GM10248 (cell line): ENCODE measurements around the gene POLRMT.
A peak's percentile ranks its signal among the peaks of the same experiment; 100 is the strongest.
"Not testable (repeated sequence)": the region's sequence is repeated elsewhere in the genome, so short reads cannot be mapped to it uniquely, and the experiment has no call there.

Source experiments
- CTCF ChIA-PET: fragments of 300-600 bp; sonication (Branson Sonifier 250); formaldehyde crosslinking; extraction: SDS; loops from one replicate; lab custom pipeline; 2021; ENCODE audit warnings: antibody characterized with exemption; lab: Yijun Ruan, JAX
- POLR2A ChIA-PET: fragments of 350-650 bp; sonication (Branson Sonifier 250); formaldehyde crosslinking; extraction: SDS; loops from one replicate; lab custom pipeline; 2020; ENCODE audit warnings: antibody characterized with exemption; lab: Yijun Ruan, JAX
- DNase-seq: peaks from one replicate; pipeline ENCODE4 v3.0.0; 2012; ENCODE audit errors: extremely low spot score
- TF ChIP-seq, protein P1 (sequence below): IDR thresholded peaks from 2 replicates; pipeline ENCODE4 v1.5.1; 2012; ENCODE audit warnings: mild to moderate bottlenecking, low read depth; ENCODE audit errors: extremely low read depth, missing control alignments, control extremely low read depth

Gene POLRMT

GRCh38 chr19:634975-635652, 1.8 kb upstream of the POLRMT start:
- no peak for DNase-seq
- ChIA-PET POLR2A (no interaction called here), CTCF (no interaction called here)
- TF ChIP-seq, protein P1, sequence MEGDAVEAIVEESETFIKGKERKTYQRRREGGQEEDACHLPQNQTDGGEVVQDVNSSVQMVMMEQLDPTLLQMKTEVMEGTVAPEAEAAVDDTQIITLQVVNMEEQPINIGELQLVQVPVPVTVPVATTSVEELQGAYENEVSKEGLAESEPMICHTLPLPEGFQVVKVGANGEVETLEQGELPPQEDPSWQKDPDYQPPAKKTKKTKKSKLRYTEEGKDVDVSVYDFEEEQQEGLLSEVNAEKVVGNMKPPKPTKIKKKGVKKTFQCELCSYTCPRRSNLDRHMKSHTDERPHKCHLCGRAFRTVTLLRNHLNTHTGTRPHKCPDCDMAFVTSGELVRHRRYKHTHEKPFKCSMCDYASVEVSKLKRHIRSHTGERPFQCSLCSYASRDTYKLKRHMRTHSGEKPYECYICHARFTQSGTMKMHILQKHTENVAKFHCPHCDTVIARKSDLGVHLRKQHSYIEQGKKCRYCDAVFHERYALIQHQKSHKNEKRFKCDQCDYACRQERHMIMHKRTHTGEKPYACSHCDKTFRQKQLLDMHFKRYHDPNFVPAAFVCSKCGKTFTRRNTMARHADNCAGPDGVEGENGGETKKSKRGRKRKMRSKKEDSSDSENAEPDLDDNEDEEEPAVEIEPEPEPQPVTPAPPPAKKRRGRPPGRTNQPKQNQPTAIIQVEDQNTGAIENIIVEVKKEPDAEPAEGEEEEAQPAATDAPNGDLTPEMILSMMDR = no peak

- POLR2A ChIA-PET = interaction anchor here (0.7 to 1.0 kb wide), 2 partner anchors 17 to 46 kb away, joined by 3 read pairs; no protein-coding TSS in a partner anchor
- DNase-seq = no peak
- TF ChIP-seq, protein P1 = no peak
- CTCF ChIA-PET = interaction anchor here (1.0 kb wide), 1 partner anchor 29 kb away, joined by 3 read pairs; the partner anchor contains the start of gene RNF126
These were observed 676 bp upstream of the POLRMT start for GRCh38 chr19:633786-634639.

GRCh38 chr19:632579-633067, 714 bp downstream of the POLRMT start:
- CTCF ChIA-PET = no interaction called here
- DNase-seq = peak; percentile 76
- TF ChIP-seq, protein P1 = no peak
- POLR2A ChIA-PET = no interaction called here

GRCh38 chr19:629961-630714, 3.2 kb downstream of the POLRMT start:
- TF ChIP-seq, protein P1 = no peak
- CTCF ChIA-PET = interaction anchor here (1.6 kb wide), 1 partner anchor 99 kb away, joined by 3 read pairs; no protein-coding TSS in a partner anchor
- DNase-seq = no peak
- POLR2A ChIA-PET = no interaction called here

- DNase-seq, POLR2A ChIA-PET: not testable (repeated sequence)
- CTCF ChIA-PET = interaction anchor here (1.6 kb wide), 1 partner anchor 99 kb away, joined by 3 read pairs; no protein-coding TSS in a partner anchor
These were observed 3.8 kb downstream of the POLRMT start for GRCh38 chr19:629515-629914.

DNA sequence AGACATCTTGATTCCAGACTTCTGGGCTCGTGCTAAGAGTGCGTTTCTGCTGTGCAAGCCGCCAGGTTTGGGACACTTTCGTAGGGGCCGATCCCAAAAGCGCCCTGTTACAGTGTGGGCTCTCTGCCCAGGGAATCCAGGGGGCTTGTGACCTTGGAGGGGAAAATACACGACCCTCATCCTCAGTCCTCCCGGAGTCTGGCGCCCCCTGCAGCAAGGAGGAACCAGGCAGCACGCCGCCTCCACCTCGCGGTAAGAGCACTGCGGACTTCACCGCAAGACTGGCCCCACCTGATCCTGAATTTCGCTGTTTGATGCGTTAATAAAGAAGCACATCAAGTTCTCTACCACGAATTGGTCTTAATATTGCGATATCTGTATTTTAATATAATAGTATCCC, 5.2 kb downstream of the POLRMT start:
- ChIA-PET CTCF (interaction anchor here (1.6 kb wide), 1 partner anchor 97 kb away, joined by 3 read pairs; no protein-coding TSS in a partner anchor), POLR2A (no interaction called here)
- TF ChIP-seq, protein P1 = peak; percentile 40
- DNase-seq = no peak

GRCh38 chr19:626566-626965, 6.8 kb downstream of the POLRMT start:
- POLR2A ChIA-PET = interaction anchor here (0.7 kb wide), 2 partner anchors 96 to 400 kb away, joined by 3 read pairs; partner anchors contain the start of gene CNN2
- DNase-seq, CTCF ChIA-PET: not testable (repeated sequence)
